Stimulated activated CD8-positive, alpha-beta memory T cell treated with anti-CD3 and anti-CD28 coated beads, Interleukin-2, amount 100 ng/mL, for 1 hour (primary cell): ENCODE measurements around the gene ZNHIT1.
"Not testable (repeated sequence)": the region's sequence is repeated elsewhere in the genome, so short reads cannot be mapped to it uniquely, and the experiment has no call there.

Experiments
- DNase-seq, 2 donors: peaks; one replicate each; pipeline ENCODE4 v3.0.0-alpha.2; 2020; ENCODE audit warnings: low read depth in 2 of 2

The ZNHIT1 gene

DNA sequence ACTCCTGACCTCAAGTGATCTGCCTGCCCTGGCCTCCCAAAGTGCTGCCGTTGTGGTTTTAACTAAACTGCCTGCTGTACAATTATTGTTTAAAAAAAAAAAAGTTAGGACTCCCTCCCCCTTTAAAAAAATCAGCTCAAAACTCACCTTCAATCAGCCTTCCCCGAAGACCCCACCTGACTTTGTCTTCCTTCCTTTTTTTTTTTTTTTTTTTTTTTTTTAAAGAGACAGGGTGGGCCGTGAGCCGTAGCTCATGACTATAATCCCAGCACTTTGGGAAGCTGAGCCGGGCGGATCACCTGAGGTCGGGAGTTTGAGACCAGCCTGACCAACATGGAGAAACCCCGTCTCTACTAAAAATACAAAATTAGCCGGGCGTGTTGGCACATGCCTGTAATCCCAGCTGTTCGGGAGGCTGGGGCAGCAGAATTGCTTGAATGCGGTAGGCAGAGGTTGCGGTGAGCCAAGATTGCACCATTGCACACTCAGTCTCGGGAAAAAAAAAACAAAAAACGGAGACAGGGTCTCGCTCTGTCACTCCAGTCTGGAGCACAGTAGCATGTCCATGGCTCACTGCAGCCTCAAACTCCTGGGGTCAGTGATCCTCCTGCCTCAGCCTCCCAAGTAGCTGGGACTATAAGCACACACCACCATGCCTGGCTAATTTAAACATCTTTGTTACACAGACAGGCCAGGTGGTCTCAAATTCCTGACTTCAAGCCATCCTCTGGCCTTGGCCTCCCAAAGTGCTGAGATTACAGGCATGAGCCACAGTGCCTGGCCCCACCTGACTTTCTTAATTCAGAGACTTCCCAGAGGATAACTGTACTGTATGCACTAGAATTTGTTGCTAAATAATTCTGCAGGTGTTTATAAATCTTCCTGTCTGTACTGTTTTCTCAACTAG lies 23.7 kb downstream of the ZNHIT1 start:
- DNase-seq = no peak

DNA sequence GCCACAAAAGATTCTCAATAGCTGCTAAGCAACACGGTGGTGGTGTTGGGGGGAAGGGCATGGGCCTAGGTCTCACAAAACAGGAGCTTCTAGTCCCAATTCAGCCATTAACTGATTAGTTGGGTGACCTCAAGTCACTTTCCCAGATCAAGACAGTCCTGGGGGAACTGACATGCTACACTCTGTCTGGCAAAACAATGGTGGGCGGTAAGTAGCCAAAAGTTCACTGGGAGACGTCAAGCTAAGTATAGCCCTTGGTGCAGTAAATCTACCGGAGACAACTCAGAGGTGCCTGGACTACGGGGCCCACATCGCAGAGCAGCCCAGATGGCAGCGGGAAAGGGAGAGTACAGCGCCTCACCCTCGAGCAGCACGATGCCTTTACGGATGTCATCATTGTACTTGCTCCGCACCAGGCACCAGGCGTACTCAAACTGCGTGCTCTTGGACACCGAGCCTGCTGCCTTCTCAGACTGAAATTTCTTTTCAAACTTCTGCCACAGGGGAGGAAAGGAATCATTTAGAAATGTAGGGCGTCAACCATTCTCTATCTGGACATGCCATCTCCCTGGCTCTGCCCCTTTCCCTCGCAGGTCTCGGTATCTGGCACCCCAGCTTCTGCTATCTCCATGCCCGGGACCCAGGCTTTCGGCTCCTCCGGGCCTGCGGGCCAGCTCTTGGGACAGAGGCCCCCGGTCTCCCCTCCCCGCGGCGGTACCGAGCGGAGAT lies 25.8 kb downstream of the ZNHIT1 start:
- no peak for DNase-seq

DNA sequence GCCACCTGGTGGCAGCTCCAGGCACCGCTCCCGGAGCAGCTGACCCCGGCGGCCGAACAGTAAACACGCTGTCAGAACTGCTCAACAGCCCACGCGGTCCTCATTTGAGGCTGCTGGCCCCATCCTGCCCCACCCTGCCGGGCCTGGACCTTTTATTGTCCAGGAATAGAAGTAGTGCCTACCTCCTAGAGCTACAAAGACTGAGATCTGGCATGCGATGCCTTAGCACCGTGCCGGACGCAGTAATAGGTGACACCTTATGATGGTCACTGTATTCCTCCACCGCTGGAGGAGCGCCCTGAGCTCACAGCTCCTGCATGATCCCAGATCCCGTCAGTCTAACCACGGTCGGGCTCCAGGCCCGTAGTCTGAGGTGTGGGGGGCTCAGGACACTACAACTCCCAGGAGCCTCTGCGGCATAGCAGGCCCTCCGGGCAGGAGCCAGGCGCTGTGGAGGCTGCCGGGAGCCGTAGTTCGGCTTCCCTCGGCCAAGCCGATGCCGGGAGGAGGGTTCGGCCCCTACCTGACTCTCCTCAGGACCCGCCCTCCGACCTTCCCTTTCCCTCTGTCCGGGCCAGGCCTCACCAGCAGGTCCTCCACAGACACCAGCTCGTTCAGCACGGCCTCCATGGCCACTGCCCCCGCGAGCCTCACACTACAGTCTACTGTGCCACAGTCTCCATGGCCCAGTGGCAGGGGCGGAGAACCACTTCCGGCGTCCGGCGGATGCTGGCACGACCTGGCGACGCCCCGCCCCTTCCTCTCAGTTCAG lies 26.6 kb downstream of the ZNHIT1 start, which contains the start of gene FIS1:
Gene FIS1, minus strand, starts transcription at position 707 of the 772 bp plus-strand sequence. Its CDS starts 77 bp downstream, at position 630.
- DNase-seq = peak; percentile 84 to 88

GRCh38 chr7:101245147-101245668 lies 27.2 kb downstream of the ZNHIT1 start:
- DNase-seq = no peak

GRCh38 chr7:101248276-101248675 lies 30.3 kb downstream of the ZNHIT1 start:
- DNase-seq = no peak

DNA sequence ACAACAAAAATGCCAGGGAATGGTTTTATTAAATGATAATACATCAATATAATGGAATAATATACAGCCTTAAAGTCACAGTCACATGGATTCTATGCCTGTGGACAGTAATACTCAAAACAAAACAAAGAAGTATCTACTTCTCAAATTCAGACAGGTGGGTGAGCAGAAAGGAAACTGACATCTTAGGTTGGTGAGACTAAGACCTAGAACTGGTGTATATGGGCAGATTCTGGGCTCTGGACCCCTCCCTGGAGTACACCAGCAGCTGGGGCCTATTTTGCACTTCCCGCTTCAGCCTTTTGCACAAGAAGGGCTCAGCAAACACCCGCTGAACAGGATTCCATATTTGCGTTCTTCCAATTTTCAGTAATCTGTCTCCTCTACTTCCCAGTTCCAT lies 32.4 kb downstream of the ZNHIT1 start:
- DNase-seq = no peak

- peak; percentile 97 to 98 for DNase-seq
Measured at GRCh38 chr7:101251871-101252659, 34.1 kb downstream of the ZNHIT1 start.

GRCh38 chr7:101253199-101253598 lies 35.2 kb downstream of the ZNHIT1 start:
- not testable (repeated sequence) for DNase-seq

- DNase-seq = no peak
Measured at GRCh38 chr7:101255796-101256195, 37.8 kb downstream of the ZNHIT1 start.

DNA sequence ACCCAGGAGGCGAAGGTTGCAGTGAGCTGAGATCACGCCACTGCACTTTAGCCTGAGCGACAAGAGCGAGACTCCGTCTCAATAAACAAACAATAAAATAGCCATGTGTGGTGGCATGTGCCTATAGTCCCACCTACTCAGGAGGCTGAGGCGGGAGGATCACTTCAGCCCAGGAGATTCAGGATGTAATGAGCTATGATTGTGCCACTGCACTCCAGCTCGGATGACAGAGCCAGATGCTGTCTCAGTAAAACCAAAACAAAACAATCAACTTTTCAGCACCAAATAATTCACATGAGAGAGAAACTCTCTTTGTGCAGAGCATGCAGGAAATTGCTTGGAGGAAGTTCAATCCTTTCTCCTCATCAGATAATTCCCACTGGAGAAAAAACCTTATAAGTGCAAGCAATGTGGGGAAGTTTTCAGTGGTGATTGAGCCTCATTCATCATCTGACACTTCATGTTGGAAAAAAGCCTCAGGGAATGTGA lies 40.3 kb downstream of the ZNHIT1 start:
- DNase-seq = no peak

GRCh38 chr7:101264102-101264706 lies 46.2 kb downstream of the ZNHIT1 start:
- DNase-seq = not testable (repeated sequence)

DNA sequence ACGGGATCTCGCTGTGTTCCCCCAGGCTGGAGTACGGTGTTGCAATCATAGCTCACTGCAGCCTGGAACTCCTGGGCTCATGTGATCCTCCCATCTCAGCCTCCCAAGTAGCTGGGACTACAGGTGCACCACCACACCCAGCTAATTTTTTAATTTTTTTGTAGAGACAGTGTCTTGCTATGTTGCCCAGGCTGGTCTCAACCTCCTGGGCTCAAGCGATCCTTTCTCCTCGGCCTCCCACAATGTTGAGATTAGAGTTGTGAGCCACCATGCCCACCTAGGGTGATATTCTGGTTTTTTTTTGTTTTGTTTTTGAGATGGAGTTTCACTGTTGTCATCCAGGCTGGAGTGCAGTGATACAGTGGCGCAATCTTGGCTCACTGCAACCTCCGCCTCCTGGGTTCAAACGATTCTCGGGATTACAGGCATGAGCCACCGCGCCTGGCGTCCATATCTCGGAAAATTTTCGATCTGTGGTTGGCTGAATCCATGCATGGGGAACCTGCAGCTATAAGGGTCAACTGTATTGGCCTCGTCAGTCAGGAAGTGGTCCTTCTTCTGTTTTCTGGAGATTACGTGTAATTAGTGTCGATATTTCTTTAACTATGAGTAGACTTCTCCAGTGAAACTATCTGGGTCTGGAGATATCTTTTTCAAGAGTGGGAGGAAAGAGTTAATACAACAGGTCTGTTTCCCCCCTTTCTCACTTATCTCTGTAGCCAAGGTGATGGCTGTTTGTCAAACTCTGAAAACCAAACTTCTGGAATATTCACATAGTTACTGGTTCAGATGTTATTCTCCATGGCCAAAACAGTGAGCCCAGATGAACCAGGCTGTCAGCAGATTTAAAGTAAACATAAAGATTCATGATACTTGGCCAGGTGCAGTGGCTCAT lies 47.9 kb downstream of the ZNHIT1 start:
- DNase-seq = no peak

DNA sequence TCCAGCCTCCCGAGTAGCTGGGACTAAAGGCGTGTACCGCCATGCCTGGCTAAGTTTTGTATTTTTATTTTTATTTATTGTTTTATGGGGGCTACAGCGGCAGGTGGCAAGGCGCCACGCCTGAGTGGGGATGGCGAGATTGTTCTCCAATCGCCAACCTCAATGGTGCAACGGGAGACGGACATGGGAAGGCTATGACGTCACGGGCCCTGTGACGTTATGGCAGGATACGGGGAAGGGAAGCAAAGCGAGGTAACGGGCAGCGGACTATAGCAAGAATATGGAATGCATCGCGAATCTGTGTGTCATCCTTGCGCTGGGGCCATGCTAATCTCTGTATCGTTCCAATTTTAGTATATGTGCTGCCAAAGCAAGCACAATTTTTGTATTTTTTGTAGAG lies 51.7 kb downstream of the ZNHIT1 start:
- no peak for DNase-seq

- DNase-seq = no peak
Measured at GRCh38 chr7:101271021-101271420, 53.1 kb downstream of the ZNHIT1 start.

DNA sequence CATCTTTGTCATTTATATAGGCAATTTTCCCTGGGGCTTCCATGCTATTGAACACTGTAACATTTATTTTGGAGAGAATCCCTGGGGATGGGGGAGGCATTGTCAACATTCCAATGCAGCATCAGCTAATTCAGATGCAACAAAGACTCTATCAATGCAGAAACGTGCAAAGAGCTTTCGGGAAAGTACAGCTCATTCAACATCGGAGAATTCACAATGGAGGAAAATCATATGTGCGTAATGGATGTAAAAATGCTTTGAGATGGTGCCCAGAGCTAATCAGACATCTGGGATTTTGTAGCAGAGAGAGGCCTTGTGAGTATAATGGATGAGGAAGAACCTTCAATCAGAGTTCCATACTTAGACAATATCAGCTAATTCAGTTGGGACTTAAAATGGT lies 55.2 kb downstream of the ZNHIT1 start:
- no peak for DNase-seq
